Body of pancreas (tissue), 4 donors: ENCODE measurements around the gene CIBAR2.

Experiments used
- CTCF ChIP-seq, 7 experiments: fragments of 450-650 bp in 4 of 7; fragments of 200-600 bp in 3 of 7; sonication (generic) in 3 of 7; IDR thresholded peaks; one replicate each; pipeline ENCODE4 v1.5.1; 2016 to 2019; ENCODE audit warnings: antibody characterized with exemption in 7 of 7
- POLR2A ChIP-seq, 3 donors: fragments of 450-650 bp; IDR thresholded peaks; one replicate each; pipeline ENCODE4 v1.6.1; 2016; ENCODE audit warnings: antibody characterized with exemption in 3 of 3, mild to moderate bottlenecking in 2 of 3

- TF ChIP-seq POLR2A (IDR thresholded peaks at IDR 0.05) (no peak), CTCF (IDR thresholded peaks at IDR 0.05) (no peak)
These were observed 13.7 kb downstream of the CIBAR2 start for GRCh38 chr16:85098565-85098964.
